CD4-positive, alpha-beta T cell treated with Interleukin-2 at 100 ng/mL for 4 hours (primary cell): ENCODE data around the gene SHB.

Experiments used
- DNase-seq: peaks from one replicate; pipeline ENCODE4 v3.0.0-alpha.2; 2020; ENCODE audit warnings: low spot score

SHB gene

DNA sequence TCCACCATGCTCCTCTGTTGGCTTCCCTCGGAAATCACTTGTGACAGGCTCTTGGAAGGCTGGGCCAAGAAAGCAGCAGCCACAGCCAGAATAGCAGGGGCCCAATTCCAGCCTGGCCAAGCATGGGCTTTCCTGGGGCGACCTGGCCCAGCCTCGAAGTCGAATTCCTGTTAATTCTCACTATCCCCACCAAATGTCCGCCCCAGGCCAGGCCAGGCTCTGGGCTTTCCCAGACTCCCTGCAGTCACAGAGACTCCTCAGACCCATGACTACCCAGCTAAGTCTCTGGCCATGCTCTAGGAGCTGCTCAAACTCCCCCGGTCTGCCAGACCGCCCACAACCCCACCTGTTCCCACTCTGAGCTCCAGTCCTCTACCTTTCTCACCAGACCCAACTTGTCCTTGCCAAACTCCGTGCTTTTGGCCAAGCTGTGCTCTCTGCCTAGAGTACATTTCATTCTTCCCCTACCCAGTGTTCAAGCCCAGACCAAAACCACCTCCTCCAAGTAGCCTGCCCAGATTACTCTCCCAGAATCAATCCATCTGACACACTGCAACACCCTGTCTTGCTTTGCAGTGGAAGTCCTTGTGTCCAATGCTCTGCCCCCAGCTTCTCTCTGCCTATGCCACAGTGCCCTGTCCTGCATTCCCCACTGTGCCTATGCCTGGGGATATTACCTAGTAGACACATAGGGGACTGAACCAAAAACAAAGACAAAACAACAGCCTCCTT is 26.2 kb downstream of the SHB start:
- no peak for DNase-seq

DNA sequence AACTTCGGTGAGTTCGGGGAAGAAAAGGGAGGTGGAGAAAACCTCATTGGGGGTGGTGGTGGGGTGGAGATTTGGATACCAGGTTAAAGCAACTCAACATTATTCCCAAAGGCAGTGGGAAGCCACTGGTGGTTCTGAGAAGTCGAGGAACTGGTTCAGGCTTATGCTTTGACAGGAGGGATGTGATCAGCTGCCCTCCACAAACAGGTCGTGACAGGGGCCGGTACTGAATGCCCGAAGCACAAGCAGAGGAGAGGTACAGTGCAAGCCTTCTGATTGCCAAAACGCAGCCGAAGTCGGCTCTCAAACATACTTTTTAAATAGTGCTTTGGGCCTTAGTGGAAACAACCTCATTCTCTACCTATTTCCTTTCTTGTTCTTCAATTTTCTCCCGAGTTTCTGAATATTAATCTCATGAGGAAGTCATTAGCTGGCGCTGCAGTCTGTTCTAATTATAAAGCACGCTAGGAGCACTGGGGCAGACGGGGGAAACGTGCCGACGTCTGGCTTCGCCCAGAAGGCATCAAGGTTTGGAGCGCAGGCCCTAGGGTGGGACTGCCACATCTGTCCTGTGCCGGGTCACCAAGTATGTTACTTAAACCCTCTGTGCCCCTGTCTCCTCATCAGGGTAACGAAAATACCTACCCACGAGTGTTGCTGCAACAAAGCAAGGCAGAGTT is 27.3 kb downstream of the SHB start:
- no peak for DNase-seq

DNA sequence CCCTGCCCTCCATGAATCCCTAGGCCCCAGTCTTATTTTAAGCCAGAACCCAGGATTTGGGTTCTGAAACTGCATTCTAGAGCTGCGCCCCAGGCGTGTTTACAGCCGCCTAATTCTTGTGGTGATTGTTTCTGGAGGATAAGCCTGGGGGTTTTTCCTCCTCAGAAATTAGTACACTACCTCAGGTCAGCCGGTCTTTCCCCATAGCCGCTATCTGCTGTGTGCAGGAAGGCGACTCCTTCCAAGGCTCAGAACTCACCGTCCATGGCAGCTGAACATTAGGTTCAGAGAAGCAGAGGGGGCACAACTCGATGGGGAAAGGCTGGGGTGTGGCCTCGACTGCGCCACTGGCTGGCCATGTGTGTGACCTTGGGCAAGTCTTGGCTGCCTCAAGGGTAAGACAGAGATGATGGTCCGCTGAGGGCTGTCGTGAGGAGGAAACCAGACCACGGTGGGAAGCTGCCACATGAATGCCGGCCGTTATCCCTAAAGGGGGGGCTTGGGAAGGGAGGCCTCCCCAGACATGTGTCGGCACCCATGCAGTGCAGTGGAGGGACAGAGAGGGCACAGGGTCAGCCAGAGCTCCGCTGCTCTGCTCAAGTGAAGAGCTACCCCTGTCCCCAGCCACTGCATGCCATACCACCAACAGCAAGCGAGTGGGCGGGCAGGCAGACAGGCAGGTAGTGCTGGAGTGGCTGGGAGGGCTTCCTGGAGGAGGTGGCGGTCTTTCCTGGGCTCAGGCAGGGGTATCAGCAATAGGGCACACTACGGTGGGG is 28.9 kb downstream of the SHB start:
- DNase-seq: no peak

DNA sequence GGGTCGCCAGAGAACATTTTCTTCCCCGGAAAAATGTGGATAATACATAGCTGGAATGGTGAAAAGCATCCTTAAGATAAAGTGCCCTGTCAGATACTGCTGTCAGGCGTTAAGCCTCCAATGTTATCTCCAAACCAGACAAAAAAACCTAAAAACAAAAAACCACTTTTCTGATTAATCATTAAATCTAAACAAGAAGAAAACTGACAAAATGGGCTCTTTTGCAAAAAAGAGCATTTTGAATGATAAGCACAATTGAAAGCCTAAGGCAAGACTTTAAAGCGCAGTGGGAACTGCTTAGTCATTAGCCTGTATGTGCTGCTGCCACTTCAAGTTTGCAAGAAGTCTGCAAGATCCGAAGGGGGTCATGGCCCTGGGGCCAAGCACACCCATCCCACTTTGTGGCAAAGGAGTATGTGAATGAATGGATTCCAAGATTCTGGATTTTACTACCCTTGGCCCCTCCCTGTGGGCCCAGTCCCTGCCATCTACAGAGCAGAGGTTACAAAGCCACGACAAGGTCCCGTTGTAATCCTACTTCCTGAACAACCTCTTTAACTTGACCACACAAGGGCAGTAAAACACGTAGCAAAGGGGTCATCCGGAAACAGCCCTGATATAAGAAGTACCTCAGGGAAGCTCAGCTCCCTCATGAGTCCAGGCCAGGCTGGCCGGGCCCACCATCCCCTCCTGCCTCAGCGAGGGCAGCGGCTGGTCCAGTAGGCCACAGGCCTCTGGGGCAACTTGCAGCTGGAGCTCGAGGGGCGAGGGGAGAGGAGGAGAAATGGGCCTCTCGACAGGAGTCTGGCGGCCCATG is 29.7 kb downstream of the SHB start:
- DNase-seq: no peak

DNA sequence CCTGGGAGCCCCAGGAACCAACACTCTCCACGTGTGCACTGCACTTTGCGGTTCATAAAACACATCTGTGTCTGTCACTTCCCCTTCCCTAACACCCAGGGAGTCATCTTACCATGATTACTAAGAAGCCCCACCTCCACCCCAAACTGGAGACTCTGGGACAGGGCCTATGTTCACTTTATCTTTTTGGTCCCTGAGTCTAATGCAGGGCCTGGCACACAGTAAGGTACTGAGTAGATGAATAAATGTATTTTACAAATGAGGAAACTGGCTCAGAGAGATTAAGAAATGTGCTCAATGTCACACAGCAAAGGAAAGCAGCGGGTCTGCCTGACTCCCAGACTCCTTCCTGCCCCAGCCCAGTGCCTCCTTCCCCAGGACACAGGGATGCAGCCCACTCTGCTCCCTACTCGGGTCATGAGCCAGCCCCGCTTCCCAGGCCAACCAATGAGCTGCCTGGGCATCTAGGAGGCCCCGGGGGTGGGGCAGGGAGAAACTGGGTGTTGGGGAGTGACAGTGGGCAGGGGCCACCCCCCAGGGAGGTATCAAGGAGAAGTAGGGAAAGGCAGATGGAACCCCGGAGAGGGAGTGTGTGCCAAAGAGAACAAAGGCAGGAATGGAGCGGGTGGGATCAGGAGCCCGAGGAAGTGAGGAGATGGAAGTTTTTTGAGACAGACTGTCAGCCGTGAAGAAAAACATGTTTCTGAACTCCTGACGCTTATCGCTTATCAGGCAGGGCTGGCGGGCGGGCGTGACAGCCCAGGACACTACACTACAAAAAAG is 30.5 kb downstream of the SHB start:
- DNase-seq: no peak

DNA sequence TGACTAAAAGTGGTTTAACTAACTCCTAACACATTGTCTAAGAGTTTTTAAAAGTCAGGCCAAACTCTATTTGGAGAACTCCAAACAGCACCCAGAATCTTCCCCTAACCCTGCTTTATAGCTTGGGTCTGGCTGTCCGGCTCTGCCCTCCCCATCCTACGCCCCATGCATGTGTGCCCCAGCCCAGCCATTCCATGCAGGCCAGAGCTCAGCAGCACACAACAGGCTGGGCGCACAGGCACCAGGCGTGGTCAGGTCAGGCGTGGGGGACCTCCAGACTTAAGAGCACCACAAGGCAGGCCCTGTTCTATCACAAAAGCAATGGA is 31.1 kb downstream of the SHB start:
- no peak for DNase-seq

DNA sequence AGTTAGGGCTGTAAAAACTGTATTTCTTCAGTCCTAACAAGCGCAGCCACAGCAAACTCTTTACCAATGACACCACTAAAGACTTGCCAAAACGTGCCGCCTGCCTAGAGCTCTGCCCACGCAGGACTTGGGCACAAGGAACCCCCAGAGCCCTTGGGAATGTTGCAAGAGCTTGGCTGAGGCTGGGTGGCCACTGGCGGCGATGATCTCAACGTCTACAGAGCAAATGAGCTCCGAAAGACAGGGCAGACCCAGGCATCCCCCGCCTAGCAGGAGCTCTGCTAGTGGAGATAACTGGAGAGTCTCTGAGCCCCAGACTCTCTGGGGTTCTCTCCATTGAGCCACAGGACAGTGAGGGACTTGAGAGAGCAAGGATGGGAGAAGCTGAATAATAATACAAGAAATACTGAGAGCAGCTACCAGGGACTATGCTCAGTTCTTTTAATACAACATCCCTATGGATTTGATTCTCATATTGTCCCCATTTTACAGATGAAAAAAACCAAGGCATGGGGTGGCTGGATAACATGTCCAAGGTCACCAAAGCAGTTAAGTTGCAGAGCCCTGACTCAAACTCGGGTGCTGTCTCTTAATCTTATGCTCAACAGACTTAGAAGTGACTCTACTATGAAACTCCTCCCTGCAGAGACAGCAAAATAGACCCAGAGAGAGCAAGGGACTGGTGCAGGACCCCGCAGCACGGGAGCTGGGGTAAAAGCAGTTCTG is 32.5 kb downstream of the SHB start:
- no peak for DNase-seq

DNA sequence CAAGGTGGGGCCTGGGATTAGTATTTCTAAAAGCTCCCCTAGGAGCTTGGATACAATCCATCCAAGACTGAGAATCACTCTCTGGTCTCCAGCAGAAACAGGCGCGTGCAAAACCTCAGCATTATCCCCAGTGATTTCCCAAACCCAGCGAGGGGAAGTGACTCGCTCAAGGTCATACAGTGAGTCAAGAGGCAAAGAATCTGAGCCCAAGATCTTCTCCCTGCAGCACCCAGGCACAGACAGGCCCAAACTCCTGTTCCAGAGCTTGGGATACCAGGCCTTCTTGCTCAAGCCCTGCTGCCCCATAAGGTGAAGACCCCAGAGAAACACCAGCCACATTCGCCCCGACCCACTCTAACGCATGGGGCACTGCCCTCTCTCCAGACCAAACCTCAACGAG is 33.2 kb downstream of the SHB start:
- no peak for DNase-seq

DNA sequence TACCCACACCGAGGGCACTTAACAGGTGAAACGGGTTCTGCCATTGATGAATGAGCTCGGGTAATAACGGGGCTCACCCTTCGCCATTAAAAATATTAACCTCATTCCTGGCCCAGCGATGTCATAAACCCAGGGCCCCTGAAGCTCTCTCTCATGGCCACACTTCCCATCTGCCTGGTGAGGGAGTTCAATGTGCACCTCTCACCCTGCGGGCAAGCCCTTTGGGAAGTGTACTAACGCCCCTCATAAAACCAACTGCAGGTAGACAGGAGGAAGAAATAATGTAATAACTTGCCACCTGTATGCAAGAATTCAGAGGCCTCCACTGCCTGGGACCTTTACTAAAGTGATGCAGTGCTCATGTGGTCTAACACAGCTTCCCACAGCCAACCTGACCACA is 35.1 kb downstream of the SHB start:
- DNase-seq: no peak

DNA sequence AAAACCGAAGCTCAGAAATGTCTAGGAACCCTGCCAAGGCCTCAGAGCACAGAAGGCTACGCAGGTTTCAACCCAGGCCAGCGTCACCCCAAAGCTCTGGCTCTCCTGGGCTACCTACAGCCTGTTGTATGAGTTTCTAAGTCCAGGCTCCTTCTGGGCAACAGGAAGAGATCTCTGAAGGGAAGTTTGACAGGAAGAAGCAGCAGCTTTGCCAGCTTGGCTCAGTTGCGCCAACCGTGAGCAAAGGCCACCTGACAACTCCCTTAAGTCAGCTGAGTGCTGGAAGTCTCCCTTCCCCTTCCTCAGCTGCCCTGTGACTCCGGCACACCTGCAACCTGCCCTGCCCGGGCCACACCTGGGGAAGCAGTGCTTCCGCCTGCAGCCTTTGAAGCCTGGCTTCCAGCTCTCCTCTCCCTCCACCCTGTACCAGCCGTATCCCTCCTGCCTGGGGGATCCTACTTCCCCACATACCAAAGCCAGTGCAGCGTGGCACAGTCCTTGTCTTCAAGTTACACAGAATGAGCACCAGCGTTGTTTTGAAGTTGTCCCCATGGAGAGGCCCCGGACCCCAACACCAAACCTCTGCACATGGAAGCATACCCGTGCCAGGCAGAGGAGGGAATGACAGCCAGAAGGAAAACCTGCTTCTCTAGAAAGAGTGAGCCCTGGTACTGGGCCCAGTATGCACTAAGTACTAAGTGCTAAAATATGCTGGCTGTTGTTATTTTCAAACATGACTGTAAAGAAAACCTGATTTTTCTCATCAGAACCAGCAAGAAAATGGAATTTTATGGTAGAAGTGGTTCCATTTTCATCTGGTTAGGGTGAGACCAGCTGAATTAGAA is 36.5 kb downstream of the SHB start:
- DNase-seq: no peak

DNA sequence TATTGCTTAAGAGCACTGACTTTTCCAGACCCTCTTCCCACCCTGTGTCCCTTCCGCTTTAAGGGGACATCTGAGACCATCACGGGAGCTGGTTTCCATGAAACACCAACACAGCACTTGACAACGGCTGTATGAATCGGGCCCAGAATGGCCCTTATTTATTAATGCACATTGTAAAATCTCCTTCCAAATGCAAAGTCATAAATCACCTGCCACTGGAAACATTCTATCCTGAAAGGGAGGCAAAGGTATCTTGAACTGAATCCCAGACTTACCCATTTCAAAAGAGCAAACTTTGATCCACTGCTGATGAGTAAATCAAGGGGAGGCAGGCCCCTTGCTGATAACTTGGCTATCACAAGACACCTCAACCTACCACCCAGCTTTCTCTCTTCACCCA is 37.4 kb downstream of the SHB start:
- DNase-seq: no peak

DNA sequence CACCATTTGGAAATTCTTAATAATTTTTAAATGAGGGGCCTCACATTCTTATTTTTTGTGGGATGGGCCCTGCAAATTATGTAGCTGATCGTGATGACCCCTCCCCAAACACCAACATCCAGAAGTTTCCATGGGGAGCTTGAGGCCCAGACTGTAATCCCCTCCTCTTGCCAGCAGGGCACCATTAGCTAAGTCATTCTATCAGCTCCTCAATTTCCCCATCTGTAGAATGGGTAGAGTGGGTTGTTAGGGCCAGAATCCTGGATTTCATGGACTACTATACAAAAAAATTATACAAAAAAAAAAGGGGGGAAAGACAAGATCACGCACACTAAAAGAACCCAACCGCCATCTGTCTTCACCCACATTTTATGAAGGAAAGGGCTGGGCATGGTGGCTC is 38.4 kb downstream of the SHB start:
- DNase-seq: no peak

DNA sequence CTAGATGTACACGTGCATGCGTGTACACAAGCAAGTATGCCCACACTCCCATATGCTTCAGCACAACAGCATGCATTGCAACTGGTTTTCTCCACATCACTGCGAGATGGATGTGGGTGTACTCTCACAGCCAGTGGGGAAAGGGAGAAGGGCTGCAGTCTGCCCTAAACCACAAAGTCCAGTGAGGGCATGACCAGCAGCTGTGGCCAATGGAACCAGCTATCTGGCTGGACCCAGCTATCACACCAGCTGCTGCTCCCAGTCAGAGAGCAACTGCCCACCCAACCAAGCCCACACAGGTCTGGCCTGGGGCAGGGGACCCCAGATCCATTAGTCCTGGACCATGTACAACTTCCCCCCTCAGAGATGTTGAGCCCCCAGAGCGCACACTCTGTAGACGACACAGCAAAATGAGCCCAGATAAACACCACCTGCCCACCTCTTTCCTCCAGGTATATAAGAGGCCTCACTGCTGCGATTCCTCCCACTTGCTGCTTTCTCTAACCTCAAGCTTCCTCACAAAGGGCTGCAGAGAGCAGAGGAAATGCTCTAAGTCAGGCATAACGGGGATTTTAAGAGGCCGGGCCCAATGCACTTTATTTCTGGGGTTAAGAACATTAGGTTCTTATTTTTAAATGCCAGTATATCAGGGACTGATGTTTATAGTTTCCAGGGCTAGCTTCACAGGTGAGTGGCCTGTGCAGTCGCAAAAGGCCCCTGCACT is 39.0 kb downstream of the SHB start:
- DNase-seq: no peak

DNA sequence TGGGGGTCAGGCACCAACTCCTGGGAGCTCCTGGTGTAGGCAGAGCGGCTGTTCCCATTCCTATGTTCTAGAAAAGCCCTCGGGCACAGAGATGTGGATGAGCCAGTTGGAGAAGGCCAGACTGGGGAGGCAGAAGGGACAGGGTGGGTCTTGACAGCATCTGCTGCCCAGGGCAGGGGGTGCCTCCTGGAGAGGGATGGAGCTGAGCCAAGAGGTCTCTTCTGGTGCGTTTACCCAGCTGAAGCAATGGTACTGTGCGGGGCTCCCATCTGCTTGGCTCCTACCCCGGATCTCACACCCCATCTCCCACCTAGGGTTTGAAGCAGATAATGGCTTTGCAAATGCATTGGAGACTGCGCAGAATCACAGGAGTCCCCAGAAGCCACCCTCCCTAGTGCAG is 41.3 kb downstream of the SHB start:
- no peak for DNase-seq

DNA sequence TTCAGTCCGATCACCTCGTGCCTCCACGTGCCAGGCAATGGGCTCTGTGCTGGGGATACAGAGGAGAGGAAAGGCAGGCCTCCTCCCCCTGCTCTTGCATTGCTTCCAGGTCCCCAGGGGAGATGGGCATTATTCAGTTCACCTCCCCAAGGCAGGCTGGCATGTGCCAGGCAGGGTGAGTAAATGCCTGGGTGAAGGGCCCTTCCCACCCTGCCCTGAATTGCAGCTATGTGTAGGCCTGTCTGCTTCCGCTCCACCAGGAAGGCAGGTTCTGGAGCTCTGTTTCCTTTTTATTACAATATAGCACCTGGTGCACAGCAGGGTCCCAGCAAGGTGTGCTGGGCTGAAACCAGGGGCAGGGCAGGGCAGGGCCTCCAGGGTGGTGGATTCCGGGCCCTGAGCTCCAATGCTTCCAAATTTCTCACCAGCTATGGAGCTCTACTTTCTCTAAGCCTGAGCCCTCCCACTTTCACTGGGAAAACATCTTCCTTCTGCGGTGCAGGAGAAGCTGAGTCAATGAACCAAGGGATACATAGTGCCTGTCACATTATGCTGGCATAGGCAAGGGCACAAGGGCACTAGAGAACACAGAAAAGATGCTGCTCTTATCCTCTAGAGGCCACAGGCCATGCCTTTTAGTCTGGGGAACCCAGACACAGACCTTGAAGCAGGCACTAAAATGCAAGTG is 42.0 kb downstream of the SHB start:
- DNase-seq: no peak

DNA sequence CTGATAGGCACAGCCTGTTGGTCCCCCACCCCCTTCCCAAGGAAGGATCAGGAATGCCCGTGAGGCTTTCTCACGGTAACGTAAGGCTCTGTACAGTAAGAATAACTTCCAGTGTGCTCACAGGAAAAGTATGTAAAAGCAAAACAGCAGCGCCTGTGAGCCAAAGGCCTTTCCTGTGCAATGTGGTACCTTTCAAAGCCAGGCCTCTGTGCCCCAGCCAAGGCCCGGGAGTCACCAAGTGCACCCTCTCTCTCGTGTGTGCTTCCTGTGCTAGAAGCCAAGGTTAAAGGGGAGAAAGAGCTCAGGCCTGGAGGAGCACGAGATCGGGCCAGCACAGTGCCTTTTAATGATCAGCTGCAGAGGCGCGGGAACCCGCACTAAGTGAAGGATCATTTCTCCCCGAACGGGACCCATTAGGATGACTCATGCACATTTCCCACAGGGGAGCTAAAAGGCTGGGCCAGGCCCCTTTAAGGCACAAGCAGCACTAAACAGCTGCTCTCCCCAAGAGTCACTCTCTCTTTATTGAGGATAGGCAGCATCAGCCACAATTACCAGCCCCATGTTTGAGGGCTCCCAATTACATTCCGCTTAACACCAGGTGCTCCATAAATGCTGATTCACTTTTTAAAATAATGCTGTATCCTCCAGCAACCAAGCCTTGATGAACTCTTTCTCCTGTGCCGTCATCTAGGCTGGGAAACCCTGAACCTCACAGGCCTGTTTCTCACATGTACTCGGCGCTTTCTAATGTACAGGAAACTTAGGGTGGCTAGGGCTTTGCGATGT is 42.8 kb downstream of the SHB start:
- DNase-seq: no peak

DNA sequence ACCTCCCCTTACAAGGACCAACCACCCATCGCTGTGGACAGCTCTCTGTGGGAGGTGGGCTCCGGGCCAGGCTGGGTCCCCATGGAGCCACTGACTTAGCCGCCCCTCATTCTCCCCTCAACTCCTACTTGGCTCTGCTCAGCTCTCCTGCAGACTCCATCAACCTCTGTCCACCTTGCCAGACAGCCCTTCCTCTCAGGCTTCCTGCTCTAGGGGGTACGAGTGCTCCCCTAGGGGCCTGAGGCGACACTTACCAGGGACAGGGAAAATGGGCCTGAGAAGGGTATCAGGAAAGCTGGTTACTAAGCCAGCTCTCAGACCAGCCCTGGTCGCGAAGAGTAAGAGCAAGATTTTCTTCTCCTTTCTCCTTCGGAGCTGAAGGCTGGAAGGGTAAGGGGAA is 43.9 kb downstream of the SHB start:
- DNase-seq: no peak
